ENCODE data around the gene STPG2.

DNA sequence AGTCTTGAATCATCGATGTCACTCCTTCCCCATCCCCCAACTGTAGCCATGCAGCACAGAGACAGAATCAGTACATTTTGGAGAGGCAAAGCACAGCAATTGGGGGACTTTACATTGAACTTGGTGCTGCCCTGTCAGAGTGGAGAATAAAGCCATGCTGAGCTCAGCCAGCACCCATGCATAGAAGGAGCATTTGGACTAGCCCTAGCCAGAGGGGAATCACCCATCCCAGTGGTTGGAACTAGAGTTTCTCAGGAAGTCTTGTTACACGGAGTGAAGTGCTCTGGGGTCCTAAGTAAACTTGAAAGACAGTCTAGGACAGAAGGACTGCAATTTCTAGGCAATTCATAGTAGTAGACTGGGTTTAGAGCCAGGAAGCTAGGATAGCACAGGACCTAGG lies 49.6 kb downstream of the STPG2 start:
- TF ChIP-seq, protein P1, sequence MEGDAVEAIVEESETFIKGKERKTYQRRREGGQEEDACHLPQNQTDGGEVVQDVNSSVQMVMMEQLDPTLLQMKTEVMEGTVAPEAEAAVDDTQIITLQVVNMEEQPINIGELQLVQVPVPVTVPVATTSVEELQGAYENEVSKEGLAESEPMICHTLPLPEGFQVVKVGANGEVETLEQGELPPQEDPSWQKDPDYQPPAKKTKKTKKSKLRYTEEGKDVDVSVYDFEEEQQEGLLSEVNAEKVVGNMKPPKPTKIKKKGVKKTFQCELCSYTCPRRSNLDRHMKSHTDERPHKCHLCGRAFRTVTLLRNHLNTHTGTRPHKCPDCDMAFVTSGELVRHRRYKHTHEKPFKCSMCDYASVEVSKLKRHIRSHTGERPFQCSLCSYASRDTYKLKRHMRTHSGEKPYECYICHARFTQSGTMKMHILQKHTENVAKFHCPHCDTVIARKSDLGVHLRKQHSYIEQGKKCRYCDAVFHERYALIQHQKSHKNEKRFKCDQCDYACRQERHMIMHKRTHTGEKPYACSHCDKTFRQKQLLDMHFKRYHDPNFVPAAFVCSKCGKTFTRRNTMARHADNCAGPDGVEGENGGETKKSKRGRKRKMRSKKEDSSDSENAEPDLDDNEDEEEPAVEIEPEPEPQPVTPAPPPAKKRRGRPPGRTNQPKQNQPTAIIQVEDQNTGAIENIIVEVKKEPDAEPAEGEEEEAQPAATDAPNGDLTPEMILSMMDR (conservative IDR thresholded peaks at IDR 0.05), result no peak
- no peak for TF ChIP-seq EZH2 (IDR thresholded peaks at IDR 0.05; ENCODE audit: low read depth)
